Measurements from ENCODE around the gene ASCL5. TPM values are rescaled to one million over a fixed set of nuclear protein-coding genes. Genes with fewer than 3 reads are reported as not detected.

The ASCL5 gene
- total RNA-seq, 1 donor = not detected

- no peak overlapping the region for H3K4me3 ChIP-seq (ENCODE audit: low read depth, low read length)
- no peak for DNase-seq (ENCODE audit: low read depth)
- TF ChIP-seq CTCF (IDR thresholded peaks at IDR 0.05; ENCODE audit: insufficient read depth, low read depth, low read length) = no peak
Observed at GRCh38 chr1:201116091-201116490, 10.9 kb downstream of the ASCL5 start.

GRCh38 chr1:201115390-201115937 lies 11.5 kb downstream of the ASCL5 start:
- TF ChIP-seq CTCF (IDR thresholded peaks at IDR 0.05; ENCODE audit: insufficient read depth, low read depth, low read length) = no peak
- no peak overlapping the region for H3K4me3 ChIP-seq (ENCODE audit: low read depth, low read length)
- DNase-seq (ENCODE audit: low read depth) = no peak

GRCh38 chr1:201114245-201115131 lies 12.5 kb downstream of the ASCL5 start:
- peak; percentile 89 for TF ChIP-seq CTCF (IDR thresholded peaks at IDR 0.05; ENCODE audit: insufficient read depth, low read depth, low read length)
- peak; percentile 88 for DNase-seq (ENCODE audit: low read depth)

DNA sequence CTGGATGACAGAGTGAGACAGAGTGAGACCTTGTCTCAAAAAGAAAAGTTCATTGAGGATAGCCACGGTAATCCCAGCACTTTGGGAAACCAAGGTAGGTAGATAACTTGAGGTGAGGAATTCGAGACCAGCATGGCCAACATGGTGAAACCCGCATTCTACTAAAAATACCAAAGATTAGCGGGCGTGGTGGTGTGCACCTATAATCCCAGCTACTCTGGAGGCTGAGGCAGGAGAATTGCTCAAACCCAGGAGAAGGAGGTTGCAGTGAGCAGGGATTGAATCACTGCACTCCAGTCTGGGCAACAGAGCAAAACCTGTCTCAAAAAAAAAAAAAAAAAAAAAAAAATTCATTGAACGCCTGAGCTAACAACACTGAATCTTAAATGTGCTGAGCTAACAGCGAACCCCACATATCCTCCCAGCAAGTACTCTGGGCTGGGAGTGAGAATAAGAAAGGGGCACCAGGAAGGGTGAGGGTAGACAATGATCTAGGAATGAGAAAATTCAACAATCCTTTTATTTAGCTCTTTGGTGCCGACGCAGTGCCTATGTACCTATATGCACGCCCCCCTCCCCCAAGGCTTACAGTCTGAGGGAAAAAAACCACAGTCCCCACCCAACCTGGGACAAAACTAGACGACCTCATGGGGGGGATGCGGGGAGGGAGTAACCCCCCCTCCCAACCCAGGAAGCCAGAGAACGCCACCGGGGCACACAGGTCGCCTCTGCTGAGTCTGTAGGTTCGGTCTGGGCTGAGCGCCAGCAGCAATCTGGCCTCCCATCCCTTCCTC lies 13.3 kb downstream of the ASCL5 start:
- no peak for TF ChIP-seq CTCF (IDR thresholded peaks at IDR 0.05; ENCODE audit: insufficient read depth, low read depth, low read length)
- no peak for DNase-seq (ENCODE audit: low read depth)
- peak overlapping the region; percentile 66 for H3K4me3 ChIP-seq (ENCODE audit: low read depth, low read length)

More at GRCh38 chr1:201114245-201115131, 12.5 kb downstream of the ASCL5 start:
- peak overlapping the region; percentile 66 for H3K4me3 ChIP-seq (ENCODE audit: low read depth, low read length)

GRCh38 chr1:201112926-201113325 lies 14.1 kb downstream of the ASCL5 start:
- DNase-seq (ENCODE audit: low read depth) = no peak
- H3K4me3 ChIP-seq (ENCODE audit: low read depth, low read length) = no peak overlapping the region
- TF ChIP-seq CTCF (IDR thresholded peaks at IDR 0.05; ENCODE audit: insufficient read depth, low read depth, low read length) = no peak

- no peak for TF ChIP-seq CTCF (IDR thresholded peaks at IDR 0.05; ENCODE audit: insufficient read depth, low read depth, low read length)
- H3K4me3 ChIP-seq (ENCODE audit: low read depth, low read length) = no peak within 1 kb of the TSS
- no peak for DNase-seq (ENCODE audit: low read depth)
Observed at GRCh38 chr1:201112173-201112731, 14.7 kb downstream of the ASCL5 start, which contains the start of gene CACNA1S. CACNA1S (minus strand) TSS chr1:201112426; CDS start chr1:201112339, 87 bp downstream.
